ENCODE measurements around the gene MT1A.
"Not testable (repeated sequence)": the region's sequence is repeated elsewhere in the genome, so short reads cannot be mapped to it uniquely, and the experiment has no call there.

GRCh38 chr16:56674570-56674969, 36.1 kb downstream of the MT1A start:
- TF ChIP-seq, protein P1, sequence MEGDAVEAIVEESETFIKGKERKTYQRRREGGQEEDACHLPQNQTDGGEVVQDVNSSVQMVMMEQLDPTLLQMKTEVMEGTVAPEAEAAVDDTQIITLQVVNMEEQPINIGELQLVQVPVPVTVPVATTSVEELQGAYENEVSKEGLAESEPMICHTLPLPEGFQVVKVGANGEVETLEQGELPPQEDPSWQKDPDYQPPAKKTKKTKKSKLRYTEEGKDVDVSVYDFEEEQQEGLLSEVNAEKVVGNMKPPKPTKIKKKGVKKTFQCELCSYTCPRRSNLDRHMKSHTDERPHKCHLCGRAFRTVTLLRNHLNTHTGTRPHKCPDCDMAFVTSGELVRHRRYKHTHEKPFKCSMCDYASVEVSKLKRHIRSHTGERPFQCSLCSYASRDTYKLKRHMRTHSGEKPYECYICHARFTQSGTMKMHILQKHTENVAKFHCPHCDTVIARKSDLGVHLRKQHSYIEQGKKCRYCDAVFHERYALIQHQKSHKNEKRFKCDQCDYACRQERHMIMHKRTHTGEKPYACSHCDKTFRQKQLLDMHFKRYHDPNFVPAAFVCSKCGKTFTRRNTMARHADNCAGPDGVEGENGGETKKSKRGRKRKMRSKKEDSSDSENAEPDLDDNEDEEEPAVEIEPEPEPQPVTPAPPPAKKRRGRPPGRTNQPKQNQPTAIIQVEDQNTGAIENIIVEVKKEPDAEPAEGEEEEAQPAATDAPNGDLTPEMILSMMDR (IDR thresholded peaks at IDR 0.05) = not testable (repeated sequence)
- TF ChIP-seq POLR2A (IDR thresholded peaks at IDR 0.05) = not testable (repeated sequence)
